ENCODE measurements around the gene RBBP8NL.
"Not testable (repeated sequence)": the region's sequence is repeated elsewhere in the genome, so short reads cannot be mapped to it uniquely, and the experiment has no call there.

RBBP8NL gene

DNA sequence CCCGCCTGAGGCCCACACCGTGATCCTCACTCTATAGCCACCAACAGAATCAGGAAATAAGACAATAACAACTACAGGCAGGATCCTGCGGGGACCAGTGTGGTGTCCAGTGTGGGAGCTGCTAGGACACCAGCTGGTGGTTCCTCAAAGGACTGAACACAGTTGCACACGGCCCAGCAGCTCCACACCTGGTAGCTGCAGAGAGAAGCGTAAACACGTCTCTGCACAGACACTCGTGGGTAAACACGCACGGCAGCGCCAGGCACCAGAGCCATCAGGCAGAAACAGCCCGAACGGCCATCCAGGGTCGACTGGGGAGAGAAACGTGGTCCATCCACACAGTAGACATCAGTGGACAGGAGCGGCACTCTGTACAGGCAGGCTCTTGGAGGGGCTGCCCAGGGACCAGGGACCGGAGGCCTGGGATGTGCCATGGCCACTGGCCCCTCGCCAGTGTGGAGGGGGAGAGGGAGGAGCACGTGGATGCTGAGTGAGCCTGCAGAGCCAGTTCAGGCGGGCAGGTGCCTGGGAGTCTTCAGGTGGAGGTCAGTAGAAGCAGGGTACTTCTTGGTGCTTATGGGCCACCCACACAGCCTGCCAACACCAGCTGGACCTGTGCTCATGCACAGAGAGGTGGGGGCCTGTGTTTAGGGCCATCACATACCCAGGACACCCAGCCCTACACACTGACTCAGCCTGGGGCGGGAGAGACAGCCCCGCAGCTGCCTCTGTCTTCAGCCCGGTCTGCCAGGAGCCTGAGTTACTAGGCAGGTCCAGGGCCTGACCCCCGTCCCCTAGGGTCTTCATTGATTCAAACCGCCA lies 52.8 kb downstream of the RBBP8NL start:
- no peak for DNase-seq (ENCODE audit: low spot score)

DNA sequence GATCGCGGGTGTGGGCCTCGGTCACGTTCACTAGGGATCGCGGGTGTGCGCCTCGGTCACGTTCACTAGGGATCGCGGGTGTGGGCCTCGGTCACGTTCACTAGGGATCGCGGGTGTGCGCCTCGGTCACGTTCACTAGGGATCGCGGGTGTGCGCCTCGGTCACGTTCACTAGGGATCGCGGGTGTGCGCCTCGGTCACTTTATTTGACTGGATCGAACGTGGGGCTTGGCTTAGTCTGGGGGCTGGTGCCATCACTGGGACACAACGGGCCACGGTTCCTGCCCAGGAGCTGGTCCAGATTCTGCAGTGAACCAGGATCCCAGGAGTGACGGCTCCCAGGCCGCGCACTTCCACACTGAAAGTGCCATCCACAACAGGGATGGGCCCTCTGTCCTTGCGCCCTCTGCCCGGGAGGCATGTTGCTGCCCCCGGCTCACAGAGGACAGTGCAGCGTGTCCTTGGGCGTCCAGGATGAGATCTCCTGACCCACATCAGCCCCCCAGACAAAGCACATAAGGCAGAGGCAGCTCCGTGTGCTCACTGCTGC lies 53.6 kb downstream of the RBBP8NL start:
- DNase-seq (ENCODE audit: low spot score) = not testable (repeated sequence)

DNA sequence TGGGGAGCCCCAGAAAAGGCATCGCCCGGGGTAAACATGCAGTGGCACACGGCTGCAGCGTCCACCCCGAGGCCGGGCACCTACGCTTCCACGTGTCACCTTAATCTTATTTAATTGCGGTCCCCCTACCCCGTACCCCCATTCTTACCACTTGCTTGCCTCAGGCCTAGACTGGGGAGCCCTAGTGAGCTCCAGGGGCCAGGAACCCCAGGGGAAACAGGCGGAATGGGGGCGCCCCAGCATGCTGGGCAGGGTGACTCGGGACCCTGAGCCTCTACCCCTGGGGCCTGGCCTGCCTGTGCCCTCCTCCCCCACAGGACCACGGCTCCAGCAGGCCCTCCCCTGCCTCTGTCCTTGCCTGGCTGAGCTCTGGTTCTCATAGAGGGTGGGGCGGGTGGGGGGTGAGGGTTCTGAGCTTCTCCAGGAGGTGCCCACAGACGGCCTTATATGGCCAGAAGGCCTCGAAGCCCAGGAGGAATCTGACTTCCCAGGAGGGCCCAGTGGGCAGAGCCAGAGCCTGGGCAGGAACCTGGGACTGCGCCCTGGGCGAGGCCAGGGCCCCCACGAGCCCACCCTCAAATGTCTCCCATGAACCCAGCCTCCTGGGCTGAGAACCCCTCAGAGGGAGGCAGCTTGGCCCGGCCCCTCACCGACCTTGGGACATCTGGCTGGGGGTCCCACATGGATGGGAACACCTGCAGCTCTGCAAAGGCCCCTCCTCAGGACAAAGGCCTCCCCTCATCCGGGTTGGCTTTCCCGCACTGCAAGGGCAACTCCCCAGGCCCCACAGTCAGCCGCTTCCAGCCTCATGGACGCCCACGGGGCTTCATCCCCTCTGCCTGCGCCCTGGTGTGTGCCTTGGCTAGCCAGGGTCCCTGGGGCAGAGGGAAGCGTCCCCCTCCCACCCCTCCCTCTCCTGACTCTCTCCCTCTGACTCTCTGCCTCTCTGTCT lies 55.0 kb downstream of the RBBP8NL start:
- DNase-seq (ENCODE audit: low spot score) = no peak

DNA sequence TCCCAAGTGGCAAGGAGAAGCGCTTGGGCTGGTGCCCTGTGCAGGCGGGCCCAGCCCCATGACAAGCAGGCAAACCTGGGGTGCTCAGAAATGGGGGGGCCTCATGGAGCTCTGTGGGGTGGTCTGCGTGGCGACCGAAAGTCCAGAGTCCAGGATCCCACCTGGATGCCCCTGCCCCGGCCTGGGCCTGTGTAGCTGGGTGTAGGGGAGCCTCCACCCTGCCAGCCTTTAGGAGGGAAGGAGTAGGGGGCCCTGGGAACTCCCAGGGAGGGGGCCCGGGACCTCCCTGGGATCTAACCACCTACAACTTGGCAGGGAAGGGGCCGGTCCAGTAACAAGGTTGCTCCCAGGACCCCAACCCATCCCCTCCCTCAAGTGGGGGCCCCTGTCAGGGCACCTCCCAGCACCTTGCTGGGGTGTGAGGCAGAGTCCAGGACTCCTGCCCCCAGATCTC lies 55.7 kb downstream of the RBBP8NL start:
- no peak for DNase-seq (ENCODE audit: low spot score)

GRCh38 chr20:62370807-62371587 lies 56.3 kb downstream of the RBBP8NL start:
- no peak for DNase-seq (ENCODE audit: low spot score)

DNA sequence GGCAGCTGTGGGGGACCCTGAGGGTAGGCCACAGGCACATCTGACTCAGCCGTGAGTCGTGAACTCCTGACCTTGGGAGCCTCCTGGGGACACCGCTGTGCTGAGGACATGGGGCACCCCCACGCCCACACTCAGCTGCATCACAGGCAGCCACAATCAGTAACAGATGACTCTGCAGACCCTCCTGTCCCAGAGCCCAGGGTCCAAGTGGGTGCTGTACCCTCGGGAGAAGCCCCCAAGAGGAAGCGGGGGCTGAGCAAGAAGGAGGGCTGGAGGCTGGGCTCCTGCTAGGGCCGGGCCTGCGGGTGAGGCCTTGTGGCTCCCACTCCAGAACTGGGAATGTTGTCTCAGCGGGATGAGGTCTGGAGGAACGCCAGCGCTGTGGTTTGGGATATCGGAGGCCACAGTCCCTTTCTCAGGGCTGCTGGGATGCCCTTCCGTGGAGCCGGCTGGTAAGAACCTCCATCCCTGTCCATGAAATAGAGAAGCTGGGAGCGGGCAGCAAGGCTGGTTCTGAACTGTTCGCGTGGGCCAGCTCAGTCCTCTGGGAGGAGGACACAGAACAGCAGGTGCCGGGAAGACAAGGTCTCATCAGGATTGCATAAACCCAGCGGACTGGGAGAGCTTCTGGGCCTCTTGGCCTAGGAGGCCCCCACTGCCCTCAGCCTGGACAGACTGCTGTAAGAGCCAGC lies 57.1 kb downstream of the RBBP8NL start:
- DNase-seq (ENCODE audit: low spot score) = peak; percentile 84

GRCh38 chr20:62369815-62370114 lies 57.6 kb downstream of the RBBP8NL start:
- no peak for DNase-seq (ENCODE audit: low spot score)

GRCh38 chr20:62368976-62369814 lies 58.1 kb downstream of the RBBP8NL start:
- DNase-seq (ENCODE audit: low spot score) = peak; percentile 71

- DNase-seq (ENCODE audit: low spot score) = no peak
These were observed 58.9 kb downstream of the RBBP8NL start for GRCh38 chr20:62368392-62368975.

DNA sequence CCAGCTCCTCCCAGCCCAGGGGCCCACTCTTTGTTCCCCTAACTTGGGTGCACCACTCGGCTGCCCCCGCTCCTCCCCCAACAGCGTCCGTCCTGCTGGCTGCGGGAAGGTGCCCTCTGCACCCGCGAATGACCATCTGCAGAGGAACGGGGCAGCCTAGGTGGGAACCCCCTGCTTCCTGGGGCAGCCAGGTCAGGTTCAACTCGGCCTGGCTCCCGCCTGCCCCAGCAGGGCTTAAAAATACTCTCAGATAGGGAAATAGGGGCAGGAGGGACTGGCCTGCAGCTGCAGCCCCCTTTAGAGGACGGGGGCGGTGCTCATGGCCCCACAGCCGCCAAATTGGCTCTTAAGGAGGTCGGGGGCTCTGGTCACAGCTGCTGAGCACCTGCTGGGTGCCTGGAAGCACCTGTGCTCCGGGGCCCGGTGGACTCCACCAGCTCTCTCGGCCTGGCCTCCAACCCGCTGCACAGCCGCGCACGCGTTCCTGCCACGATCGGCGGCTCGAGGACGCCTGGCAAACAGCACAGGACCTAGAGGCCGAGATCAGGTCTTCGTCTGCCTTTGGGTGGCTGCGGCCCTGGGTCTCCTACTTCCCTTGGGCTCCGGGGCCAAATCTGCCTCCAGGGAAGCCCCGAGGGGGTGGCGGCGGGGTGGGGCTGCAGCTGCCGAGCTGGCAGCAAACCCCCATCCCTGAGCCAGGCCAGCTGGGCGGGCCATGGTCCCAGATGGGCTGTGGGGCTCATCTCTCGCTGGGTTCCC lies 59.5 kb downstream of the RBBP8NL start:
- no peak for DNase-seq (ENCODE audit: low spot score)

- DNase-seq (ENCODE audit: low spot score) = peak; percentile 82
These were observed 60.2 kb downstream of the RBBP8NL start, which contains the start of gene LAMA5 for GRCh38 chr20:62367136-62367632. TSS of gene LAMA5 (minus strand) at chr20:62367312. CDS start at chr20:62367245, 67 bp downstream.

- no peak for DNase-seq (ENCODE audit: low spot score)
These were observed 60.8 kb downstream of the RBBP8NL start for GRCh38 chr20:62366370-62367135.

GRCh38 chr20:62365814-62366369 lies 61.4 kb downstream of the RBBP8NL start:
- no peak for DNase-seq (ENCODE audit: low spot score)

GRCh38 chr20:62364911-62365736 lies 62.2 kb downstream of the RBBP8NL start:
- DNase-seq (ENCODE audit: low spot score) = no peak

DNA sequence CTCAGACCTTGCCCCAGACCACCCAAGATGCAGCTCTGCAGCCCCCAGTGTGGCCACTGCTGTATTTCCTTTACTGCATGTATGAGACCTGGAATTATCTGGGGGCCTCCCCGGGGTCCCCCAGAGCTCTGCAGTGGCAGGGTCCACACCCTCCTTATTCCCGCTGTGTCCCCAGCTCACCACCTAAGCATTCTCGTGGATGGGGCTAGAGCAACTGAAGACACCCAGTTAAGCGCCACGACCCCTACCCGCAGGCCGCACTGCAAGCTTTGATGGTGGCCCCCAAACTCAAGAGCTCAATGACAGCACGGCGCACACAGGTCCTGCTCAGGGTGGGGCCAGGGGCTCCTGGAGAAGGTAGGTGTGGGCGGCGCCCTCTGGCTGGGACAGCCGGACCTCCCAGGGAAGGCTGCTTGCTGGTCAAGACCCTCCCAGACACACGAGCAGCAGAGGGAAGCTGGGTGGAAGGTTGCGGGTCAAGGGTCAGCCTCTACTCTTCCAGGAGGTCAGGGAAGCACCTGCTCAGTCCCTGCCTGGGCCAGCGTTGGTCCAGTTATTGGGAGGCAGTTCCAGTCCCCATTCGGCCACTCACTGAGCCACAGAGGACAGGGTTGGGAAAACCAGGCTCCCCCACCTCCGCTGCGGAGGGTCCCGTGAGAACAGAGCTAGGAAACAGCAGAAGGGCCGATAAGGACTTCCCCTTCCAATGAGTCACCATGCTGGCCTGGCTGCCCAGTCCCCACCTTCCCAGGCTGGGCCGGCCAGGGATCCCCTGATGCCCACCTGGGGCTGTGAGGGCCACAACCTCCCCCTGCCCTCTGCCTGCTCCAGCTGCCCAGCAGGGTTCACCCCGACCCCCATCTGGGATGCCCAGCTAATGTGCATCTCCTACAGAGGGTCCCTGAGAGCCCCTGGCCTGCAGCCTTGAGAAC lies 63.2 kb downstream of the RBBP8NL start:
- no peak for DNase-seq (ENCODE audit: low spot score)

Data from AG20443 (cell line).